NCI-H2029 treated with DMSO at 0.1 percent for 48 hours (cell line): ENCODE results near the gene EVC2.
"Not testable (repeated sequence)": the region's sequence is repeated elsewhere in the genome, so short reads cannot be mapped to it uniquely, and the experiment has no call there.

Experiments used
- DNase-seq: peaks from one replicate; lab custom pipeline; 2025; lab: John Stamatoyannopoulos, UW

EVC2 gene

GRCh38 chr4:5742388-5742787 is 34.0 kb upstream of the EVC2 start:
- DNase-seq: no peak

GRCh38 chr4:5738061-5738460 is 29.7 kb upstream of the EVC2 start:
- no peak for DNase-seq

GRCh38 chr4:5735463-5735862 is 27.1 kb upstream of the EVC2 start:
- DNase-seq: no peak

- no peak for DNase-seq
Measured at GRCh38 chr4:5734853-5735252, 26.5 kb upstream of the EVC2 start.

GRCh38 chr4:5732158-5732557 is 23.8 kb upstream of the EVC2 start:
- DNase-seq: no peak

GRCh38 chr4:5730993-5731990 is 22.9 kb upstream of the EVC2 start:
- no peak for DNase-seq

- DNase-seq: no peak
Measured at GRCh38 chr4:5730436-5730835, 22.1 kb upstream of the EVC2 start.

- DNase-seq: not testable (repeated sequence)
Measured at GRCh38 chr4:5728412-5728811, 20.1 kb upstream of the EVC2 start.

GRCh38 chr4:5724377-5724776 is 16.0 kb upstream of the EVC2 start:
- no peak for DNase-seq

- DNase-seq: no peak
Measured at GRCh38 chr4:5722328-5722727, 14.0 kb upstream of the EVC2 start.

GRCh38 chr4:5721923-5722322 is 13.6 kb upstream of the EVC2 start:
- DNase-seq: no peak

GRCh38 chr4:5720980-5721379 is 12.6 kb upstream of the EVC2 start:
- DNase-seq: no peak

GRCh38 chr4:5720157-5720850 is 11.9 kb upstream of the EVC2 start:
- DNase-seq: no peak

- no peak for DNase-seq
Measured at GRCh38 chr4:5719350-5720055, 11.1 kb upstream of the EVC2 start.

- DNase-seq: no peak
Measured at GRCh38 chr4:5718411-5718810, 10.1 kb upstream of the EVC2 start.

- no peak for DNase-seq
Measured at GRCh38 chr4:5717449-5718158, 9.2 kb upstream of the EVC2 start.

GRCh38 chr4:5716391-5716790 is 8.0 kb upstream of the EVC2 start:
- DNase-seq: no peak

GRCh38 chr4:5715357-5715756 is 7.0 kb upstream of the EVC2 start:
- no peak for DNase-seq

GRCh38 chr4:5713861-5714260 is 5.5 kb upstream of the EVC2 start:
- no peak for DNase-seq

- DNase-seq: no peak
Measured at GRCh38 chr4:5712931-5713330, 4.6 kb upstream of the EVC2 start.

- DNase-seq: no peak
Measured at GRCh38 chr4:5712517-5712916, 4.2 kb upstream of the EVC2 start.
